LNCaP clone FGC (cell line): ENCODE data around the gene LRRC56.

Experiments used
- DNase-seq: peaks from one replicate; pipeline ENCODE4 v3.0.0-alpha.2; 2011; ENCODE audit warnings: low read depth
- H3K4me3 ChIP-seq: 2 replicates; pipeline ENCODE4 v1.5.1; 2011; ENCODE audit warnings: mild to moderate bottlenecking, low read depth, low read length, control low read depth
- CTCF ChIP-seq: IDR thresholded peaks from 2 replicates; pipeline ENCODE4 v1.5.1; 2012; ENCODE audit warnings: mild to moderate bottlenecking; ENCODE audit not compliant: control insufficient read depth, insufficient read depth; ENCODE audit errors: extremely low read depth

The LRRC56 gene

DNA sequence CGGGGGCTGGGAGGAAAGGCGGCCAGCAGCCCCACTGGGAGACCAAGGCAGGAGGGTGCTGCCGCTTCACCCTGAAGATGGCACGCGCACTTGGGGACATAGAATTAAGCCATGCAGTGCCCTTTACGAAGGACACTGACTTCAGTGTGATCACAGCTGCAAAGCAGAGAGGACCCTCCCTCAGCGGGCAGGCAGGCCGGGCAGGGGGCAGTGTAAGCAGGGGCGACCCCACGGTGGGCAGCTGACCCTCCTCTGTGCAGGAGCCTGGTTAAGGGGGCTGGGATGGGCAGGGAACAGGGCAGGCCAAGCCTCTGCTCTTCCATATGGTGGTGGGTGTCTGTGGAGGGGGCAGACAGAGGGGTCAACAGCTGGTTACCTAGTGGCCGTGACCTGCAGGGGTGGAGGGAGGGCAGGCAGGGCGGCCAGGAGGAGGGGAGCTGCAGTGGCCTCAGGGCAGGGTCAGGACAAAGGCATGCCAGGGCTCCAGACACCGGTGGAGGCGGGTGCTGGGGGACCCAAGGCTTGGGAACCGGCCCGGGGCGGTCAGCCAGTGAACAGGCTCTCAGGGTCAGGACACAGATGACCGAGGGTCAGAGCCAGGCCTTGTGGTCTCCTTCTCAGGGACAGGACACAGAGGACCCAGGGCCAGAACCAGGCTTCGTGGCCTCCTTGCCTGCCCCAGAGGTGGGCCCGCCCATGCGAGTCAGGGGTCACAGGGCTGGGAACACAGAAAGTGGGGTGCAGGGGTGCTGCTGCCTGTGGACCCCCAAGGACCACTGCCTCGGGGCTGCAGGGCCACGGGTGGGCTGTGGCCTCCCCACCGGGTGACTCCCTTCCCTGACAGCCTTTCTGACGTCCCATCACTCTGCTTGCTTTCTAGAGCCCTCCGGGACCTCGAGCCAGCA, 16.0 kb downstream of the LRRC56 start:
- no peak for TF ChIP-seq CTCF
- DNase-seq = no peak
- H3K4me3 ChIP-seq = no peak overlapping the region

DNA sequence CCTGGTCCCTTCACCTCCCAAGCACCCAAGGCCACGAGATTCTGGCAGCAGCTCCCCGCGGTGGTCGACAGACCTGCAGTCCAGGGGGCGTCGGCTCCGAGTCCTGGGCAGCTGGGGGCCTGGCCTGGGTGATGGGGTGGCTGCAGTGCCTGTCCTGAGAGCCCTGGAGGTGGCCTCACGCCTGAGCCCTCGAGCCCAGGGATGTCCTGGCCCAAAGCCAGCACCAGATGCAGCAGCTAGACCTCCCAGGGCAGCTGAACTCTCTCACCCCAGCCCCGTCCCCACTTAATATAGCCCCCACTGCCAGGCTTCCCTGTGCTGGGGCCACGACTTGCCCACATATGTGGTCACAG, 16.6 kb downstream of the LRRC56 start:
- H3K4me3 ChIP-seq = no peak overlapping the region
- TF ChIP-seq CTCF = no peak
- no peak for DNase-seq

DNA sequence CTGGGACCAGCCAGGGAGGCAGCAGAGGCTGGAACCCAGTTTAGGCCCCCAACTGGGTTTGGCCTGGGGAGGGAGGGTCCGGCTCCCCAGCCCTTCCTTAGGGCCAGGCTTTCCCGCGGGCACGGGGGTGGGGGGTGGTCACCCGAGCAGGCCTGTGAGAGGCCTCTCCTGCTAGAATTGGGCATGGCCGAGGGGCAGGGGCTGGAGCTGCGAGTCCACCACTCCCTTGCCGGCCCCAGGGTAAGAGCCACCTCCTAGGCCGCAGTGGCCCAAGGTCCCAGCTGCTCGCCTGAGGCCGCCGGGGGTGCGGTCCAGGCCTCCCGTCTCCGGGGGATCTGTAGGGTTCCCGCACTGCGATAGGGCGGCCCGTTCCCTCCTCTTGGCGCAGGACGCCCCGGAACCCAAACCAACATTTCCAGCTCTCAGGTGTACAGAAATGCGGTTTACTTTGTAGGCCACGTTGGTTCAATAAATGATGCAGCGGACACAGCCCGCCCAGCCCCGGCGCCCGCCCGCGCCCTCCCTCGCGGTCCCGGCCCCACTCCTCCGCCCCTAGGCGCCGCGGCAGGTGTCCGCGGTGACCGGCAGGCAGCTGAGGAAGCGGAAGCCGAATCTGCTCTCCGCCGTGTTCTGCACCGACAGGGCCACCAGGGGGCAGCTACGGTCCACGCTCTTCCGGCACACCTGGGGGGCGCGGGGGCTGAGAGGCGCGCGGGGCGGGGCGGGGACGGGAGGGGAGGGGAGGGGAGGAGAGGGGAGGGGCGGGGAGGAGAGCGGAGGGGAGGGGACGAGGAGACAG, 17.3 kb downstream of the LRRC56 start:
- peak overlapping the region; percentile 34; the same call in 1 of the 2 replicates for H3K4me3 ChIP-seq
- peak; percentile 32 for DNase-seq
- peak; percentile 93 for TF ChIP-seq CTCF

- TF ChIP-seq CTCF = no peak
- H3K4me3 ChIP-seq = peak overlapping the region; percentile 40
- no peak for DNase-seq
These were observed 18.0 kb downstream of the LRRC56 start for GRCh38 chr11:555227-555779.

DNA sequence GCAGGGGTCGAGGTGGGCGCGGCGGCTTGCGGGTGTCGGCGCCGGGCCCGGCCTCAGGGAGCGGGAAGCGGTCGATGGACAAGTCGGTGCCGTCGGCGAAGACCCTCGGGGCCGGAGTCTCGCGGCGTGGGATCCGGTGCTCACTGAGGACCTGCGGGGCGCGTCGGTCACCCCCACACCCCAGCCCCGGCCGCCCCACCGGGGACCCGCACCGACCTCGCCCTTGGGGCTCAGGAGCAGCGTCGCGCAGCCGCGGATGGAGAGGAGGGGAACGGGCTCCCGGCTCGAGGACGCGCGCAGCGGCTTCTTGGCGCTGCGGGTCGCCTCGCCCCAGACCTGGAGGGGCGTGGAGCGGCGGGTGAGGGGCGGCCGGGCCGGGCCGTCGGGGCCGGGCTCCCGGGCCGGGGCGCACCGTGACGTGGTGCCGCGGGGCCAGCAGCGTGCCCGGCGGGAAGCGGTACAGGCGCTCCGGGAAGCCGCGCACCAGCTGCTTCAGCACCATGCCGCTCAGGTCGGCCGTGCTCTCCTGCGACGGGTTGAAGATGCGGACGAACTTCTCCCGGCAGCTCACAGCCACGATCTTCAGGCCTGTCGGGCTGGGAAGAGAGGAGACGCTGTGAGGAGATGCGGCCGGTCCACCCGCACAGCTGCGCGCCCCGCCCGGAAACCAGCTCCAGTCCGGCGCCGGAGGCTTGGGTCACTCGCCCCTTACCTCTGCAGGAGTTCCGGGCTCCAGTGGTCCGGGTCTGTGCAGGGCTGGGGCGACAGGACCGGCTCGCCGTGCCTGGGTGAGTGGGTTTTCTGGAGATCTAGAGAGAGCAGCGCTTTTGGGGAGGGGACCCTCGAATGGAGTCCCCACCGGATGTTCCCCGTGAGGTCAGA, 18.7 kb downstream of the LRRC56 start:
- DNase-seq = no peak
- H3K4me3 ChIP-seq = no peak overlapping the region
- TF ChIP-seq CTCF = no peak

GRCh38 chr11:556662-557256, 19.4 kb downstream of the LRRC56 start:
- H3K4me3 ChIP-seq = no peak overlapping the region
- TF ChIP-seq CTCF = no peak
- DNase-seq = no peak
